AG09309 (cell line): ENCODE results near the gene TRIM9.

Experiments
- DNase-seq: peaks from one replicate; pipeline ENCODE4 v3.0.0-alpha.2; 2010; ENCODE audit warnings: low read depth
- H3K4me3 ChIP-seq: 2 replicates; pipeline ENCODE4 v1.5.1; 2011; ENCODE audit warnings: mild to moderate bottlenecking, low read depth, low read length, moderate library complexity; ENCODE audit not compliant: control insufficient read depth
- TF ChIP-seq, protein P1 (sequence below): IDR thresholded peaks from 2 replicates; pipeline ENCODE4 v1.5.1; 2011; ENCODE audit warnings: mild to moderate bottlenecking, low read depth, low read length, inconsistent platforms; ENCODE audit not compliant: insufficient read depth, control insufficient read depth; ENCODE audit errors: missing control alignments

TRIM9 gene

DNA sequence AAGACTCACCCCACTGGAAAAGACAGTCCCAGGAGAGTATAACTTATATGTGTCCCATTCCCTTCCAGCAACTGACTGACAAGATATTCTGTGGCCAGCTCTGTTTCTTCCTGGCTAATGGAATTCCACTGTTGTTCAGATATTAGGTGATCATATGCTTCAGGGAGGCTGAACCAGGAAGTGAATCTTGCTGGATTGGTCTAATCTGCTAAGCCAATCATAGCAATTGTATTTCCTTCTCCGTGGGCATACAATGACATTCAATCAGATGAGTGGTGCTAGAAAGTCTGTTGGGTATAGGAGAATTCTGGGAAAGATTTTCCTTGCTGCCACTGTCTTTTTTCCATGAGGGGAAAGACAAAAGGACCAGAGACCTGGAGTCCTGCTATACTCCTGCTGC lies 162.7 kb downstream of the TRIM9 start:
- no peak overlapping the region for H3K4me3 ChIP-seq
- DNase-seq, result no peak
- TF ChIP-seq, protein P1, sequence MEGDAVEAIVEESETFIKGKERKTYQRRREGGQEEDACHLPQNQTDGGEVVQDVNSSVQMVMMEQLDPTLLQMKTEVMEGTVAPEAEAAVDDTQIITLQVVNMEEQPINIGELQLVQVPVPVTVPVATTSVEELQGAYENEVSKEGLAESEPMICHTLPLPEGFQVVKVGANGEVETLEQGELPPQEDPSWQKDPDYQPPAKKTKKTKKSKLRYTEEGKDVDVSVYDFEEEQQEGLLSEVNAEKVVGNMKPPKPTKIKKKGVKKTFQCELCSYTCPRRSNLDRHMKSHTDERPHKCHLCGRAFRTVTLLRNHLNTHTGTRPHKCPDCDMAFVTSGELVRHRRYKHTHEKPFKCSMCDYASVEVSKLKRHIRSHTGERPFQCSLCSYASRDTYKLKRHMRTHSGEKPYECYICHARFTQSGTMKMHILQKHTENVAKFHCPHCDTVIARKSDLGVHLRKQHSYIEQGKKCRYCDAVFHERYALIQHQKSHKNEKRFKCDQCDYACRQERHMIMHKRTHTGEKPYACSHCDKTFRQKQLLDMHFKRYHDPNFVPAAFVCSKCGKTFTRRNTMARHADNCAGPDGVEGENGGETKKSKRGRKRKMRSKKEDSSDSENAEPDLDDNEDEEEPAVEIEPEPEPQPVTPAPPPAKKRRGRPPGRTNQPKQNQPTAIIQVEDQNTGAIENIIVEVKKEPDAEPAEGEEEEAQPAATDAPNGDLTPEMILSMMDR, result no peak

DNA sequence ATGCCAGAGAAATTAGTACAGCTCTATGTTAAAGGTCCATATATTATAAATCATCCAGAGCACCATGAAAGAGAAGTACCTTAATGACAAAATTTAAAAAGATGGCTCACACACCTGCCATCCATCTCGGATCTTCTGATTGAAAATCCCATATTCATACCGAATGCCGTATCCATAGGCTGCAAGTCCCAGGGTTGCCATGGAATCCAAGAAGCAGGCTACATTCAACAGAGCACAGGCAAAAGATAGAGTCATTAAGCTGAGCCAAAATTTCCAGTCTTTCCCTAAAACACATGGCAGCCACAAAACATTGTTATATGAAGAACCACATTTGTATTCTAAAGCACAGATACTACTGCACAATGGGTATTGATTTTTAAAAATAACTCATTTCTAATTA lies 163.3 kb downstream of the TRIM9 start:
- DNase-seq, result no peak
- no peak overlapping the region for H3K4me3 ChIP-seq
- TF ChIP-seq, protein P1, result no peak

DNA sequence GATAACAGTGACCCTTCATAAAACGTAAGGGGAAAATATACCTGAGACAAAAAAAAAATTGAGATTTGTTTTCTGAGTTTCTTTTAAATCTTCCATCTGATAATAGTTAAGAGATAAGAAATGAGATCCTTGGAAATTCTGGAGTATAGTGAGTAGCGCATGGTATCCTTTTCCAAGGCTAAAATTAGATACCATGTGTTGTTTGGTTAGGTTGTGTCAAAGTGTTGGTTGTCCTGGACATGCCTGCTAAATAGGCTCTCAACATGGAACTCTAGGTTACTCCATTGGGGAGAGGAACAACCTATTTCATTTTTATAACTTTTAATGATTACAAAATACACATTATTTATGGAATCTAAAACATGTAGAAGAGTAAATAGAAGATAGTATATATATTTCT lies 165.4 kb downstream of the TRIM9 start:
- H3K4me3 ChIP-seq, result no peak overlapping the region
- DNase-seq, result no peak
- TF ChIP-seq, protein P1, result no peak

DNA sequence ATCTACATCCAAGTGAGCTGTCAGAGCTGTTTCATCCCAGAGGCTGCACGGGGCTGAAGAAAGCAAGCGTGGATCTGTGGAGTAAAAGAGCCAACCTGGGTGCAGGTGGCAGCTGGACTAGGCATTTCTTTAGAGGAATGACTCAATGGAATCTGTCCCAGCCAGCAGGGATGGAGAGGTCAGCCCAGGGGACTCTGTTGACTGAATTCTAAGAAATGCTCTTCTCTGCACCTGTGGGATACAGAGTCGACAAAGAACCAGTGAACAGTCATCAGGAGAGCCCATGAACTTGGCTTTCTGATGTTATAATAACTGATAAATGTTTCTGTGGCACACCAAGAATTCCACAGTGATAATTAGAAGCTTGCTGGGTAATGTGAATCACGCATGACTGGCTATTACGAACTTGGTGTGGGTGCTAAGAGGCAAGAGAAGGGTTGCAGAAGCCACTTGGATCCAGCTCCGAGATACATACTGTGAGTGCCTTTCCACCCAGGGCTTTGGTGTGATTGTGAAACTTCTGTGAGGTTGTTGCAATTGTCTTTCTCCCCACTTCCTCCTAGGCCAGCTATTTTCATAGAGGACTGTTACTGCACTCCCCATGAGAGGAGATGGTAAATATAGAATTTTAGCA lies 166.8 kb downstream of the TRIM9 start:
- TF ChIP-seq, protein P1, result no peak
- H3K4me3 ChIP-seq, result no peak overlapping the region
- DNase-seq, result peak; percentile 97

DNA sequence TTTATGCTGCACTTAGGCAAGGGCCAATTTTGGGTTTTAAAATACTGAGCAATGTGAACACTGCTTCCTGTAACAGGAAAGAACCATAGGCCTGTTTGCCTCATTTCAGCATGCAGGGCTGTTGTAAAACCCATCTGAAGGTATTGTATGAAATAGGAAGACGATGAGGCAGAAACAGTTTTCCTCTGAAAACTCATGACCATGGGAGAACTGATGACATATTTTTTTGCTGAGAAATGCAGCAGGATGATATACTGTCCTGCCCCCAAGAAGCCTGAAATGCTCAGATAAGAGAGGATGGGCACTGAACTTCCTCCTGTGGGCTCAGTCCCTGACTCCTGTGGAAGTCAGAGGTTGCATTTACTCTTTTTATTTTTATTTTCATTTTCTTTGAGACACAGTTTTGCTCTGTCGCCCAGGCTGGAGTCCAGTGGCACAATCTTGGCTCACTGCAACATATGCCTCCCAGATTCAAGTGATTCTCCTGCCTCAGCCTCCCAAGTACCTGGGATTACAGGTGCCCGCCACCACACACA lies 168.0 kb downstream of the TRIM9 start:
- H3K4me3 ChIP-seq, result no peak overlapping the region
- TF ChIP-seq, protein P1, result no peak
- DNase-seq, result no peak
